Measurements from ENCODE around the gene UNCX.

GRCh38 chr7:1229202-1229947 is 3.3 kb upstream of the UNCX start:
- TF ChIP-seq CTCF (IDR thresholded peaks at IDR 0.05) (no peak), POLR2A (IDR thresholded peaks at IDR 0.05) (no peak), POLR2AphosphoS5 (IDR thresholded peaks at IDR 0.05; ENCODE audit: insufficient read depth in 1 of 2, low read depth in 1 of 2) (no peak)
